Keratinocyte (primary cell): ENCODE data around the gene ING5.

ENCODE experiments used
- EZH2 ChIP-seq: IDR thresholded peaks from one replicate; pipeline ENCODE4 v1.6.1; 2012; ENCODE audit warnings: inconsistent platforms, mild to moderate bottlenecking, low read length, moderate library complexity
- TF ChIP-seq, protein P1 (sequence below), 3 experiments: IDR thresholded peaks in 1 of 3; conservative IDR thresholded peaks in 1 of 3; optimal IDR thresholded peaks in 1 of 3; 2 replicates in 2 of 3; 3 replicates in 1 of 3; pipeline versions ENCODE3 to v1.5.1; 2011; ENCODE audit warnings: low read length in 3 of 3, mild to moderate bottlenecking in 3 of 3, moderate library complexity in 2 of 3, control low read depth in 1 of 3, inconsistent platforms in 1 of 3; ENCODE audit not compliant: insufficient read depth in 2 of 3; ENCODE audit errors: extremely low read depth in 1 of 3

DNA sequence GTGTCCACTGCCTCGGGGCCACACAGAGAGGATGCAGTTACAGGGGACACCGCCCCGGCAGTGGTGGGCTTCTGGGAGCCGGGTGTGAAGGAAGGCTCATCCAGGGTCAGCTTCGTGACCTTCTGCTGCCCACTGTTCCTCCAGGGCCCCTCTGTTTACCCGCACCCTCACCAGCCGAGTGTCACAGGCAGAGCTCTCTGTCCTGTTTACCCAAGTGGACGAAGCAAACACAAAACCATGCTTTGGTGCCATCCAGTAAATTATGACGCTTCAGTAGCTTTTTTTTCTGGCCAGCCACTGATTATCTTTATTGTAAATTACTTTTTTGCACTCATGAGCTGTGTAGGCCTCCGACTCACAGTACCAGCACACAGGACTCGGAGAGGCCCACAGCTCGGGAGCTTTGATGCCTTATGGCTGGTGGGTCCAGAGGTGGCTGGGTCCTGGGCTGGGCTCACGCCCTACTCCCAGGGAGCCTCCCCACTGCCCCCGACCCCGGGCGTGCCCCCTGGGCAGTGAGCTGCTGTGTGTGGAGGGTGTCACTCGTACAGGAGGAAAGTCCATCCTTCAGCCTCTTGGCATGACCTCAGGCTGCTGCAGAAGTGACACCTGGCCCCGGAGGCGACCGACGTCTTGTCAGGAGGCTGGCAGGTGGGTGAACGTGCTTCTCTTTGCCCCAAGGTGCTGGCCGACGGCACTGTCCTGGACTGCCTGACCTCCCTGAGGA, 42.4 kb downstream of the ING5 start:
- TF ChIP-seq, protein P1, sequence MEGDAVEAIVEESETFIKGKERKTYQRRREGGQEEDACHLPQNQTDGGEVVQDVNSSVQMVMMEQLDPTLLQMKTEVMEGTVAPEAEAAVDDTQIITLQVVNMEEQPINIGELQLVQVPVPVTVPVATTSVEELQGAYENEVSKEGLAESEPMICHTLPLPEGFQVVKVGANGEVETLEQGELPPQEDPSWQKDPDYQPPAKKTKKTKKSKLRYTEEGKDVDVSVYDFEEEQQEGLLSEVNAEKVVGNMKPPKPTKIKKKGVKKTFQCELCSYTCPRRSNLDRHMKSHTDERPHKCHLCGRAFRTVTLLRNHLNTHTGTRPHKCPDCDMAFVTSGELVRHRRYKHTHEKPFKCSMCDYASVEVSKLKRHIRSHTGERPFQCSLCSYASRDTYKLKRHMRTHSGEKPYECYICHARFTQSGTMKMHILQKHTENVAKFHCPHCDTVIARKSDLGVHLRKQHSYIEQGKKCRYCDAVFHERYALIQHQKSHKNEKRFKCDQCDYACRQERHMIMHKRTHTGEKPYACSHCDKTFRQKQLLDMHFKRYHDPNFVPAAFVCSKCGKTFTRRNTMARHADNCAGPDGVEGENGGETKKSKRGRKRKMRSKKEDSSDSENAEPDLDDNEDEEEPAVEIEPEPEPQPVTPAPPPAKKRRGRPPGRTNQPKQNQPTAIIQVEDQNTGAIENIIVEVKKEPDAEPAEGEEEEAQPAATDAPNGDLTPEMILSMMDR (optimal IDR thresholded peaks at IDR 0.05 in 1 of 3, IDR thresholded peaks at IDR 0.05 in 1 of 3, conservative IDR thresholded peaks at IDR 0.05 in 1 of 3; ENCODE audit: extremely low read depth in 1 of 3, insufficient read depth in 2 of 3, low read length in 3 of 3), result no peak
- no peak for TF ChIP-seq EZH2
